Heart left ventricle (tissue), 16 donors: ENCODE measurements around the gene NKIRAS1. TPM values are rescaled to one million over a fixed set of nuclear protein-coding genes. Genes with fewer than 3 reads are reported as not detected.

ENCODE experiments used
- ATAC-seq, 4 donors: fragments of 200-7000 bp; cut with Tn5 transposase; one replicate each; pipeline ENCODE4 v1.9.1; 2020 to 2022; ENCODE audit warnings: moderate library complexity in 4 of 4, mild to moderate bottlenecking in 3 of 4, moderate number of reproducible peaks in 1 of 4
- DNase-seq, 5 donors: peaks; one replicate each; pipeline ENCODE4 v3.0.0-alpha.2; 2020
- H3K27ac ChIP-seq, 12 donors: fragments of 200-600 bp; sonication (generic) in 4 of 12; one replicate each; pipeline versions ENCODE4 v1.5.0 to v1.8.0; 2016 to 2022; ENCODE audit warnings: mild to moderate bottlenecking in 2 of 12
- H3K27me3 ChIP-seq, 9 donors: fragments of 200-600 bp; sonication (generic) in 2 of 9; one replicate each; pipeline versions ENCODE4 v1.5.1 to v1.8.0; 2016 to 2022; ENCODE audit warnings: mild to moderate bottlenecking in 3 of 9
- H3K36me3 ChIP-seq, 9 donors: fragments of 200-600 bp; sonication (generic) in 2 of 9; one replicate each; pipeline versions ENCODE4 v1.5.0 to v1.8.0; 2018 to 2022; ENCODE audit warnings: mild to moderate bottlenecking in 2 of 9
- H3K4me1 ChIP-seq, 12 donors: fragments of 200-600 bp; sonication (generic) in 4 of 12; one replicate each; pipeline versions ENCODE4 v1.5.0 to v1.8.0; 2016 to 2022; ENCODE audit warnings: mild to moderate bottlenecking in 3 of 12
- H3K4me3 ChIP-seq, 12 donors: fragments of 200-600 bp; sonication (generic) in 4 of 12; one replicate each; pipeline versions ENCODE4 v1.5.0 to v1.8.0; 2017 to 2022; ENCODE audit warnings: mild to moderate bottlenecking in 9 of 12, moderate library complexity in 4 of 12
- H3K9me3 ChIP-seq, 12 donors: fragments of 200-600 bp; sonication (generic) in 4 of 12; one replicate each; pipeline versions ENCODE4 v1.5.0 to v1.8.0; 2016 to 2022; ENCODE audit warnings: mild to moderate bottlenecking in 1 of 12
- POLR2A ChIP-seq, 2 donors: fragments of 450-650 bp; IDR thresholded peaks; one replicate each; pipeline ENCODE4 v1.6.1; 2017; ENCODE audit warnings: antibody characterized with exemption in 2 of 2, mild to moderate bottlenecking in 2 of 2, moderate library complexity in 2 of 2
- WGBS, 4 donors: extraction: QIAGEN DNeasy Blood & Tissue Kit in 2 of 4; methylation state at CpG; one replicate each; pipeline versions ENCODE4 v1.1.5 to v1.1.7; 2013 to 2018; 5-methylcytosine and 5-hydroxymethylcytosine counted together
- intact Hi-C, 10 donors: fragments of 100-400 bp; cut with DNase I; formaldehyde crosslinking; loops; one replicate each; pipeline versions ENCODE4 v1.11.1 to v1.14.2; 2022
- polyA plus RNA-seq, 2 donors: library from polyadenylated mRNA; stranded (reverse); fragments of 200-250 nt; gene quantifications; one replicate each; pipeline ENCODE4 v1.2.3, GENCODE V29; 2013
- total RNA-seq, 9 donors: library from RNA; depleted of rRNA in 2 of 9; stranded (reverse); fragments of >200 nt in 2 of 9; fragmentation: NEBNext Ultra II Directional in 3 of 9; extraction: Animal tissue kit (Norgen Biotek cat#: 25700) in 3 of 9; gene quantifications; one replicate each; pipeline versions ENCODE4 v1.1.0 to v1.2.4, GENCODE V29; 2016 to 2023
- TF ChIP-seq, protein P1 (sequence below), 12 donors: fragments of 200-600 bp; sonication (generic) in 4 of 12; IDR thresholded peaks; one replicate each; pipeline versions ENCODE4 v1.5.0 to v1.8.0; 2018 to 2022; ENCODE audit warnings: antibody characterized with exemption in 12 of 12, mild to moderate bottlenecking in 5 of 12
- donor health status: ischemic (EF 13 %, LVEDD 7.1; RV severe dilation, severe dysfunction).
- donor health status: healthy with polysubstance abuse.
- donor health status: DM: no; HTN: yes; CAD: no.
- donor health status: DM: no; HTN: no; CAD: no.
- donor health status: ischemic (EF 25% LVEDD 6.9; RV normal size, moderate dysfunction).
- donor health status: ischemic (EF 25% LVEDD 5.7; RV mildly dilated, moderate dysfunction).
- donor health status: healthy.
- donor health status: DM: yes; HTN: yes; CAD: no.
- donor health status: ischemic (EF 35%, LVEDD 5.7; RV mildly dilated, moderate dysfunction).
- donor health status: nonischemic (EF 11% LVEDD 7.7; RV severe dilation, severe dysfunction).
- donor health status: DM: yes; HTN: yes; CAD: no.
- donor health status: PGD.
- donor health status: ischemic (EF 29% LVEDD 5.4; RV normal size, mild dysfunction).
- donor health status: nonischemic (EF 23%, LVEDD 6.1; RV moderate dilation, normal function).

Gene NKIRAS1
- total and polyA plus RNA-seq, 11 donors, result 13.3 to 23.2 (median 17.8) TPM

DNA sequence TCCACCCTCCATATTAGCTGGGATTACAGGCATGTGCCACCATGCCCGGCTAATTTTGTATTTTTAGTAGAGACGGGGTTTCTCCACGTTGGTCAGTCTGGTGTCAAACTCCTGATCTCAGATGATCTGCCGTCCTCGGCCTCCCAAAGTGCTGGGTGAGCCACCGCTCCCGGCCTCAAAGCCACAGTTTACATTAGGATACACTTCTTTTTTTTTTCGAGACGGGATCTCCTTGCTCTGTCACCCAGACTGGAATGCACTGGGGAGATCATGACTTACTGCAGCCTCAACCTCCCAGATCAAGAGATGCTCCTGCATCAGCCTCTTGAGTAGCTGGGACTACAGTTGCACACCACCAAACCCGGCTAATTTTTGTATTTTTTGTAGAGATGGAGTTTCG lies 25.8 kb upstream of the NKIRAS1 start:
- H3K27ac ChIP-seq, result no peak overlapping the region
- intact Hi-C loops, result no loop called here
- peaks cover 0 to 19% (median 15%) of the 10 kb centered on the region in 12 donors for H3K4me1 ChIP-seq
- ATAC-seq (no peak), DNase-seq (no peak)
- peaks cover 0 to 4% (median 0%) of the 10 kb centered on the region in 9 donors for H3K36me3 ChIP-seq
- H3K27me3 ChIP-seq, result no peaks in the 10 kb centered on the region
- no peak overlapping the region for H3K4me3 ChIP-seq
- WGBS, 4 donors, result 92 to 95% (median 93%) methylated on average over 11 of the region's 11 CpGs
- no peak for TF ChIP-seq POLR2A (IDR thresholded peaks at IDR 0.05)
- TF ChIP-seq, protein P1, sequence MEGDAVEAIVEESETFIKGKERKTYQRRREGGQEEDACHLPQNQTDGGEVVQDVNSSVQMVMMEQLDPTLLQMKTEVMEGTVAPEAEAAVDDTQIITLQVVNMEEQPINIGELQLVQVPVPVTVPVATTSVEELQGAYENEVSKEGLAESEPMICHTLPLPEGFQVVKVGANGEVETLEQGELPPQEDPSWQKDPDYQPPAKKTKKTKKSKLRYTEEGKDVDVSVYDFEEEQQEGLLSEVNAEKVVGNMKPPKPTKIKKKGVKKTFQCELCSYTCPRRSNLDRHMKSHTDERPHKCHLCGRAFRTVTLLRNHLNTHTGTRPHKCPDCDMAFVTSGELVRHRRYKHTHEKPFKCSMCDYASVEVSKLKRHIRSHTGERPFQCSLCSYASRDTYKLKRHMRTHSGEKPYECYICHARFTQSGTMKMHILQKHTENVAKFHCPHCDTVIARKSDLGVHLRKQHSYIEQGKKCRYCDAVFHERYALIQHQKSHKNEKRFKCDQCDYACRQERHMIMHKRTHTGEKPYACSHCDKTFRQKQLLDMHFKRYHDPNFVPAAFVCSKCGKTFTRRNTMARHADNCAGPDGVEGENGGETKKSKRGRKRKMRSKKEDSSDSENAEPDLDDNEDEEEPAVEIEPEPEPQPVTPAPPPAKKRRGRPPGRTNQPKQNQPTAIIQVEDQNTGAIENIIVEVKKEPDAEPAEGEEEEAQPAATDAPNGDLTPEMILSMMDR (IDR thresholded peaks at IDR 0.05), result no peak
- no peaks in the 10 kb centered on the region for H3K9me3 ChIP-seq

DNA sequence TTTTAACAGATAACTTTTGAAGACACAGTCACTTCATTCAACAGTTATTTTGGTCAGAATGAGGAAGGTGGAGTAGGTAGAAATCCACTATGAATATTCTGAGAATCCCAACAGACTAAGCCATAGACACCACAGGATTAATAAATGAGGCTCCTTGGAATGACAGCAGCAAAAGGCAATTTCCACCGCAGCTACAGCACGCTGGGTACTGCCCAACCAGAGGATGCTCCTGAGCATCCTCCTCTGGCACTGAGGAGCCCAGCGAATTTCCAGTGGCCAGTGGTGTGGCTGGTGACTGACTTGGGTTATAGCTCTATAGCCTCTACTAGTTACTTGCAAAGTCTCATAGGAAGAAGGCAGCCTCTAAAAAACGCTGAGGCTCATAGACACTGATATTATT lies 24.6 kb upstream of the NKIRAS1 start:
- Histone ChIP-seq H3K9me3 (no peaks in the 10 kb centered on the region), H3K27me3 (no peaks in the 10 kb centered on the region), H3K36me3 (no peaks in the 10 kb centered on the region), H3K4me3 (no peak overlapping the region), H3K27ac (no peak overlapping the region), H3K4me1 (peaks cover 0 to 8% (median 4%) of the 10 kb centered on the region in 12 donors)
- ATAC-seq (no peak), DNase-seq (no peak)
- 86 to 93% (median 91%) methylated on average over 4 of the region's 4 CpGs for WGBS, 4 donors
- intact Hi-C loops, result no loop called here
- TF ChIP-seq, protein P1 (IDR thresholded peaks at IDR 0.05), result no peak
- no peak for TF ChIP-seq POLR2A (IDR thresholded peaks at IDR 0.05)

DNA sequence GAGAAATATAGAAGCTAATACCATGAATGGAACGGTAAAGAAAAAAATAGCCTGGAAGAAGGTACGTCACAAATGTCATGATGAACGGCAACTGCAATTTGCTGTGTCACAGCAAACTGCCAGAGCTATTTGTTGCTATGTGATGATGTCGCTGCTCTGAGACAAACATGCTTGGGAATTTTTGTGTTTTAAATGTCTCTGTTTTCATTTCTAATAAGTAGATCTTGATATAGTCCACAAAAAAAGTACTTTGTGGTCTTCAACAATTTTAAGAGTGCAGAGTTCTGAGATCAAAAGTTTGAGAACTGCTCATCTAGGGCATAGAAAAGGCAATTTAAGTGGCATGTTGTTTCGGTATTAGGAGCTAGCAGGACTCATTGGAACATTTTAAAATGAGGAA lies 24.0 kb upstream of the NKIRAS1 start:
- no peak for DNase-seq
- no peaks in the 10 kb centered on the region for H3K27me3 ChIP-seq
- H3K27ac ChIP-seq, result no peak overlapping the region
- intact Hi-C loops, result no loop called here
- H3K4me3 ChIP-seq, result no peak overlapping the region
- no peak for TF ChIP-seq POLR2A (IDR thresholded peaks at IDR 0.05)
- TF ChIP-seq, protein P1 (IDR thresholded peaks at IDR 0.05), result no peak
- no peak for ATAC-seq
- peaks cover 0 to 6% (median 2%) of the 10 kb centered on the region in 12 donors for H3K4me1 ChIP-seq
- no peaks in the 10 kb centered on the region for H3K9me3 ChIP-seq
- 84 to 88% (median 84%) methylated on average over 5 of the region's 5 CpGs for WGBS, 4 donors
- H3K36me3 ChIP-seq, result no peaks in the 10 kb centered on the region

DNA sequence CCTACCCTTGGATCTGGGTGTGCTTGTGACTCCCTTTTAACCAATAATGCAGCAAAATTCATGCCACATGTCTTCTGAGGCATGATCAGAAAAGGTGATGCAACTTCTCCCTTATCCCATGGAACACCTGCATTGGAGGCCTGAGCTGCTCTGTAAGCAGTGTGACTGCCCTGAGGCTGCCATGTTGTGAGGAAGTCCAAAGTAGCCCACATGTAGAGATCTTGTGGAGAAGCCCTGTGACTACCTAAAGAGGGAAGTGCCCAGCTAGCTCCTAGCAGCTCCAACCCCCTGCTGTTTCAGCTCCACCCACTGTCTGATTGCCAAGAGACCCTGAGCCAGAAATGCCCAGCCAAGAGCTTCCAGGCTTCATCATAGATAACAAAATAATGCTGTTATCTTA lies 21.9 kb upstream of the NKIRAS1 start:
- Histone ChIP-seq H3K9me3 (no peaks in the 10 kb centered on the region), H3K27ac (no peak overlapping the region), H3K36me3 (no peaks in the 10 kb centered on the region), H3K27me3 (no peaks in the 10 kb centered on the region), H3K4me3 (no peak overlapping the region), H3K4me1 (no peaks in the 10 kb centered on the region)
- intact Hi-C loops, result no loop called here
- DNase-seq (no peak), ATAC-seq (no peak)
- TF ChIP-seq POLR2A (IDR thresholded peaks at IDR 0.05), result no peak
- TF ChIP-seq, protein P1 (IDR thresholded peaks at IDR 0.05), result no peak
